GM12878 (cell line): ENCODE measurements around the gene LRGUK. TPM values are rescaled to one million over a fixed set of nuclear protein-coding genes. Genes with fewer than 3 reads are reported as not detected.

Source experiments
- ATAC-seq: fragments of 200-7000 bp; cut with Tn5 transposase; 3 replicates; pipeline ENCODE4 v1.9.1; 2020; ENCODE audit warnings: mild to moderate bottlenecking, moderate library complexity
- BruUV-seq: library from RNA; stranded (reverse); fragments of 400-500 nt; replicated peaks from 2 replicates; lab custom pipeline; 2021; lab: Mats Ljungman, UMichigan
- CTCF ChIA-PET: fragments of 300-600 bp; sonication (Branson Sonifier 250); formaldehyde crosslinking; extraction: SDS; loops from one replicate; lab custom pipeline; 2021; ENCODE audit warnings: inconsistent platforms; lab: Yijun Ruan, JAX
- POLR2A ChIA-PET: fragments of 350-600 bp; formaldehyde crosslinking; extraction: SDS; loops from one replicate; lab custom pipeline; 2021; ENCODE audit warnings: inconsistent platforms; lab: Charles Lee
- RAD21 ChIA-PET: fragments of 300-600 bp; sonication (Branson Sonifier 250); formaldehyde crosslinking; loops from one replicate; lab custom pipeline; 2023; ENCODE audit warnings: antibody characterized with exemption; ENCODE audit not compliant: unreplicated experiment; lab: Charles Lee
- SMC1A ChIA-PET: fragments of 300-600 bp; sonication (Branson Sonifier 250); formaldehyde crosslinking; loops from one replicate; lab custom pipeline; 2023; ENCODE audit not compliant: unreplicated experiment, uncharacterized antibody; lab: Charles Lee
- DNase-seq: peaks from one replicate; pipeline ENCODE4 v3.0.0-alpha.2; 2011; ENCODE audit warnings: low read depth, low spot score
- FAIRE-seq: peaks from 3 replicates; lab custom pipeline; 2011; peaks lifted over from hg19 to GRCh38; lab: Jason Lieb, UNC
- H2AFZ ChIP-seq: 2 replicates; pipeline ENCODE4 v1.6.0; 2011; ENCODE audit warnings: low read depth, low read length, control low read depth; ENCODE audit not compliant: control insufficient read depth
- H3K27ac ChIP-seq: 2 replicates; pipeline ENCODE4 v1.5.1; 2011; ENCODE audit warnings: control low read depth; ENCODE audit not compliant: control insufficient read depth, insufficient read depth
- H3K27me3 ChIP-seq, 2 experiments: replicated peaks in 1 of 2; 2 replicates each; pipeline versions ENCODE4 v1.6.0 to v1.6.1; 2011; ENCODE audit warnings: low read length in 1 of 2; ENCODE audit not compliant: control insufficient read depth in 2 of 2, insufficient read depth in 2 of 2
- H3K36me3 ChIP-seq, 2 experiments: 2 replicates each; pipeline ENCODE4 v1.5.1; 2011; ENCODE audit warnings: low read length in 1 of 2; ENCODE audit not compliant: control insufficient read depth in 2 of 2, insufficient read depth in 2 of 2
- H3K4me1 ChIP-seq: 2 replicates; pipeline ENCODE4 v1.6.1; 2011; ENCODE audit warnings: mild to moderate bottlenecking, low read length, moderate library complexity, mixed read lengths; ENCODE audit not compliant: control insufficient read depth, insufficient read depth
- H3K4me2 ChIP-seq: 2 replicates; pipeline ENCODE4 v1.6.0; 2011; ENCODE audit warnings: control low read depth; ENCODE audit not compliant: control insufficient read depth, insufficient read depth
- H3K4me3 ChIP-seq: fragments of 200-600 bp; sonication (generic); 2 replicates; pipeline ENCODE4 v1.5.1; 2016
- H3K79me2 ChIP-seq: 2 replicates; pipeline ENCODE4 v1.6.0; 2011; ENCODE audit warnings: low read length; ENCODE audit not compliant: control insufficient read depth, insufficient read depth
- H3K9ac ChIP-seq: 2 replicates; pipeline ENCODE4 v1.8.0; 2011; ENCODE audit warnings: low read length, control low read depth, mixed read lengths; ENCODE audit not compliant: control insufficient read depth, insufficient read depth
- H3K9me3 ChIP-seq: replicated peaks from 3 replicates; pipeline ENCODE4 v1.5.1; 2011; ENCODE audit warnings: mild to moderate bottlenecking, low read length; ENCODE audit not compliant: control insufficient read depth, insufficient read depth
- H4K20me1 ChIP-seq: 2 replicates; pipeline ENCODE4 v1.6.0; 2011; ENCODE audit not compliant: control insufficient read depth, insufficient read depth
- BACH1 ChIP-seq: fragments of 450-650 bp; IDR thresholded peaks from 2 replicates; pipeline ENCODE4 v1.6.1; 2017; ENCODE audit warnings: mild to moderate bottlenecking, borderline replicate concordance
- DPF2 ChIP-seq: fragments of 450-650 bp; IDR thresholded peaks from 2 replicates; pipeline ENCODE4 v1.6.1; 2017; ENCODE audit warnings: mild to moderate bottlenecking
- JUNB ChIP-seq: IDR thresholded peaks from 2 replicates; pipeline ENCODE4 v1.6.1; 2016; ENCODE audit warnings: antibody characterized with exemption, mild to moderate bottlenecking
- NR2C1 ChIP-seq: fragments of 450-650 bp; IDR thresholded peaks from 2 replicates; pipeline ENCODE4 v1.6.1; 2017; ENCODE audit warnings: antibody characterized with exemption, mild to moderate bottlenecking, moderate library complexity
- RELA ChIP-seq: fragments of 450-650 bp; IDR thresholded peaks from 2 replicates; pipeline ENCODE4 v1.8.0; 2014; ENCODE audit warnings: borderline replicate concordance; ENCODE audit not compliant: partially characterized antibody
- SMAD1 ChIP-seq: fragments of 450-650 bp; IDR thresholded peaks from 2 replicates; pipeline ENCODE4 v1.6.1; 2018; ENCODE audit warnings: mild to moderate bottlenecking, low read depth; ENCODE audit not compliant: partially characterized antibody
- STAT3 ChIP-seq: IDR thresholded peaks from 2 replicates; pipeline ENCODE4 v1.6.1; 2011; ENCODE audit warnings: low read depth, low read length, improper control_type of control experiment
- TCF7 ChIP-seq: IDR thresholded peaks from 2 replicates; pipeline ENCODE4 v1.6.1; 2014; ENCODE audit warnings: antibody characterized with exemption, borderline replicate concordance
- WRNIP1 ChIP-seq: IDR thresholded peaks from 2 replicates; pipeline ENCODE4 v1.6.1; 2011; ENCODE audit warnings: low read depth, low read length, improper control_type of control experiment, borderline replicate concordance
- WGBS: methylation state at CpG from one replicate; pipeline ENCODE4 v1.1.6; 2016; ENCODE audit warnings: low lambda C conversion rate; ENCODE audit not compliant: insufficient replicate concordance, insufficient coverage; ENCODE audit errors: missing lambda C conversion rate; 5-methylcytosine and 5-hydroxymethylcytosine counted together
- in situ Hi-C: fragments of 300-500 bp; cut with MboI; formaldehyde crosslinking; loops from 9 replicates; pipeline ENCODE4 v1.14.3; 2018; ENCODE audit warnings: mixed read lengths
- intact Hi-C: fragments of 100-400 bp; cut with micrococcal nuclease; formaldehyde crosslinking; loops from one replicate; pipeline ENCODE4 v1.14.2; 2022; ENCODE audit not compliant: unreplicated experiment
- polyA plus RNA-seq, 11 experiments: library from polyadenylated mRNA; depleted of rRNA in 4 of 11; unstranded in 6 of 11; stranded (reverse) in 5 of 11; fragments of >200 nt; fragmentation: Nextera tagmentation in 4 of 11; fragmentation: Illumina TruSeq in 1 of 11; extraction: Ambion mirVana in 4 of 11; extraction: Trizol in 1 of 11; gene quantifications; 1 replicate in 1 of 11; 2 replicates in 10 of 11; pipeline versions ENCODE4 v1.2.1 to v1.2.3, GENCODE V29; 2011 to 2016; ENCODE audit warnings: inconsistent platforms in 2 of 11, missing spikeins in 2 of 11, low read depth in 1 of 11
- total RNA-seq, 4 experiments: library from RNA; depleted of rRNA in 3 of 4; stranded (reverse); fragments of >200 nt in 3 of 4; fragmentation: Illumina TruSeq in 1 of 4; extraction: Trizol in 1 of 4; gene quantifications; 2 replicates each; pipeline versions ENCODE4 v1.2.1 to v1.2.3, GENCODE V29; 2013 to 2021
- TF ChIP-seq, protein P1 (sequence below): IDR thresholded peaks from 2 replicates; pipeline ENCODE4 v1.6.1; 2011; ENCODE audit warnings: low read depth, mild to moderate bottlenecking, low read length, moderate library complexity, borderline replicate concordance; ENCODE audit errors: extremely low read depth

Gene LRGUK
- total and polyA plus RNA-seq, 10 of the 15 experiments (the other 5 are each of a cell fraction or from before 2014, with no cell fraction given): 0.04 to 0.14 (median 0.08) TPM; not detected in 3

DNA sequence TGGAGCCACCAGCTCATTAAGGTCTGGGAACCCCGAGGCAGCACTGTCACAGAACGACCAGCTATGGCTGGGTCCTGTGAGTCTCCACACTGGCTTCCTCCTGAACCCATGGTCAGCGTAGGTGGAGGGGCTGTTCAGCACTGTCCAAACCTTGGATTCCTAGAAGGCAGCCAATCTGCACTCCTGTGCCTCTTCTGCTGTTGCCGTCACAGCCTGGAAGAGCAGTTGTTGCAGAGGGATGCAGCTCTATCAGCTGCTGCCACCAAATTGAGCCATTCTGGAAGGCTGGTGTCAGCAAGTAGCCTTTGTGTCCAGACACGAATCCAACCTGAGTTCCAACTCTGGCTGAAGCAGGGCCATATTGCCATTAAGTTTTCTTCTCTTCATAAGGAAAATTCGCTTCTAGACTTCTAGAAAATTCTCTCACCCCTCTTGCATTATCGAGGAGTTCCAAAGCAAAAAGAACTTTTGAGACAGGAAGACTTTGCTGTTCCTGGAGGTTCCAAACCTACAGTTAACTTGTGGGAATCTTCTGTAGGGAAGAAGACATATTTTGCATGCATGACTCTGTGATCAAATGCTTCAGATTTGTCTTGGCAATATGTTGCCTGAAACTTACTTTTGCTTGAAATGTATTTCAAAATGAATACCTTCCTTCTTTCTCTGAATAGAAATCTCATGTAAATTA is 84.0 kb downstream of the LRGUK start:
- TF ChIP-seq TCF7: no peak
- TF ChIP-seq SMAD1: no peak
- no peak for TF ChIP-seq DPF2
- no peak for TF ChIP-seq BACH1
- no peak for TF ChIP-seq NR2C1
- no peak for TF ChIP-seq STAT3
- TF ChIP-seq, protein P1, sequence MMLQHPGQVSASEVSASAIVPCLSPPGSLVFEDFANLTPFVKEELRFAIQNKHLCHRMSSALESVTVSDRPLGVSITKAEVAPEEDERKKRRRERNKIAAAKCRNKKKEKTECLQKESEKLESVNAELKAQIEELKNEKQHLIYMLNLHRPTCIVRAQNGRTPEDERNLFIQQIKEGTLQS: no peak
- TF ChIP-seq JUNB: no peak
- no peak for TF ChIP-seq WRNIP1
- no peak for TF ChIP-seq RELA
- Histone ChIP-seq H2AFZ (no peak overlapping the region), H3K9ac (no peak overlapping the region), H4K20me1 (no peaks in the 10 kb centered on the region), H3K4me1 (no peaks in the 10 kb centered on the region), H3K27ac (no peak overlapping the region), H3K4me2 (no peak overlapping the region), H3K4me3 (no peak overlapping the region), H3K36me3 (no peaks in the 10 kb centered on the region), H3K27me3 (peaks cover 0 to 2% of the 10 kb centered on the region in 2 experiments; a peak in 2 of 4 replicates), H3K9me3 (no peaks in the 10 kb centered on the region), H3K79me2 (no peaks in the 10 kb centered on the region)
- intact Hi-C loops (no loop called here), in situ Hi-C loops (no loop called here)
- 14% methylated on average over 7 of the region's 7 CpGs for WGBS
- FAIRE-seq: no peak
- ChIA-PET SMC1A (interaction anchor here (1.2 kb wide), 1 partner anchor 13 kb away, joined by 4 read pairs; no protein-coding TSS in a partner anchor), POLR2A (no interaction called here), RAD21 (no interaction called here), CTCF (no interaction called here)
- ATAC-seq: no peak
- DNase-seq: no peak
- no TSS peak for BruUV-seq
